HG02571 (cell line): ENCODE results near the gene SCAMP3.

Experiments used
- ATAC-seq: cut with Tn5 transposase; IDR thresholded peaks from one replicate; pipeline ENCODE4 v1.9.1; 2021; ENCODE audit warnings: mild to moderate bottlenecking, moderate library complexity; ENCODE audit not compliant: unreplicated experiment

Gene SCAMP3

GRCh38 chr1:155207806-155208540 lies 54.2 kb downstream of the SCAMP3 start, which contains the start of gene THBS3:
Gene THBS3 (minus strand): TSS chr1:155207897. CDS start chr1:155207876, 21 bp downstream.
- no peak for ATAC-seq

- ATAC-seq: no peak
These were observed 55.0 kb downstream of the SCAMP3 start for GRCh38 chr1:155206891-155207805.
